ENCODE results near the gene KRT28.
A peak's percentile ranks its signal among the peaks of the same experiment; 100 is the strongest.
"Not testable (repeated sequence)": the region's sequence is repeated elsewhere in the genome, so short reads cannot be mapped to it uniquely, and the experiment has no call there.

Gene KRT28

GRCh38 chr17:40818733-40819527, 19.2 kb upstream of the KRT28 start:
- peak; percentile 95 for DNase-seq

GRCh38 chr17:40818343-40818732, 18.6 kb upstream of the KRT28 start:
- DNase-seq: no peak

- no peak for DNase-seq
These were observed 17.4 kb upstream of the KRT28 start for GRCh38 chr17:40817103-40817682.

- no peak for DNase-seq
These were observed 16.8 kb upstream of the KRT28 start for GRCh38 chr17:40816569-40816968.

- DNase-seq: no peak
These were observed 15.6 kb upstream of the KRT28 start for GRCh38 chr17:40815381-40815780.

GRCh38 chr17:40814657-40815056, 14.9 kb upstream of the KRT28 start:
- DNase-seq: not testable (repeated sequence)

- no peak for DNase-seq
These were observed 14.0 kb upstream of the KRT28 start for GRCh38 chr17:40813804-40814203.

GRCh38 chr17:40812639-40813038, 12.9 kb upstream of the KRT28 start:
- DNase-seq: no peak

GRCh38 chr17:40810494-40810893, 10.7 kb upstream of the KRT28 start:
- no peak for DNase-seq

- no peak for DNase-seq
These were observed 10.1 kb upstream of the KRT28 start for GRCh38 chr17:40809721-40810421.

- no peak for DNase-seq
These were observed 6.4 kb upstream of the KRT28 start for GRCh38 chr17:40806131-40806530.

GRCh38 chr17:40803617-40804082, 3.9 kb upstream of the KRT28 start:
- DNase-seq: peak; percentile 90

GRCh38 chr17:40801157-40801556, 1.4 kb upstream of the KRT28 start:
- DNase-seq: no peak

- DNase-seq: no peak
These were observed 622 bp upstream of the KRT28 start for GRCh38 chr17:40800381-40800780.

- no peak for DNase-seq
These were observed 2.9 kb downstream of the KRT28 start for GRCh38 chr17:40796846-40797245.

GRCh38 chr17:40795019-40795667, 4.6 kb downstream of the KRT28 start:
- no peak for DNase-seq

- no peak for DNase-seq
These were observed 5.3 kb downstream of the KRT28 start for GRCh38 chr17:40794466-40794865.

- DNase-seq: no peak
These were observed 5.9 kb downstream of the KRT28 start for GRCh38 chr17:40793832-40794231.

- DNase-seq: no peak
These were observed 7.8 kb downstream of the KRT28 start for GRCh38 chr17:40791787-40792436.

GRCh38 chr17:40791111-40791510, 8.6 kb downstream of the KRT28 start:
- DNase-seq: no peak

GRCh38 chr17:40782450-40782849, 17.3 kb downstream of the KRT28 start, which contains the start of gene KRT27:
TSS of gene KRT27 (minus strand) at chr17:40782550. CDS start at chr17:40782493, 57 bp downstream.
- no peak for DNase-seq

GRCh38 chr17:40779181-40779909, 20.4 kb downstream of the KRT28 start:
- DNase-seq: peak; percentile 64
